ENCODE results near the gene SEL1L. TPM values are rescaled to one million over a fixed set of nuclear protein-coding genes. Genes with fewer than 3 reads are reported as not detected.
"Not testable (repeated sequence)": the region's sequence is repeated elsewhere in the genome, so short reads cannot be mapped to it uniquely, and the experiment has no call there.

The SEL1L gene
- total RNA-seq, 1 donor from 2014 or later: 140 TPM

DNA sequence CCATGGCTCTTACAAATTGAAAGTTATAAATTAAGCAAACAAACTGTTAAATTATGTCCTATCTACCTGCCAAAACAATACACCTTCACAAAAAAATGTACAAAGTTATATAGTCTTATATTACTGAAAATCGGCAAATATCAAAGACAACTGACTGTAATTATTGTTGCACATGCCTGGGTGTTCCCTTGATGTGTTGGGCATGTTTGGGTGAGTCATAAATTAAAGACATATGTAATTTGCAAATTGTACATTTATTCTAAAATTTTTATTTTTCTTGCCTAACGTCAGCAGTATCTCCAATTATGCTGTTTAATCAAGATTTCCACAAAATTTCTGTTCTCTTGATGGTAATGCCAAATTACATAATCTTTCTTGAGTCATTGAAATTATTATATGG lies 22.0 kb upstream of the SEL1L start:
- Mint-ChIP-seq H3K4me1 (ENCODE audit: unreplicated experiment) (no peaks in the 10 kb centered on the region), H3K27ac (ENCODE audit: unreplicated experiment) (no peak overlapping the region), H3K27me3 (ENCODE audit: unreplicated experiment) (no peaks in the 10 kb centered on the region), H3K9me3 (ENCODE audit: unreplicated experiment) (no peaks in the 10 kb centered on the region), H3K4me3 (ENCODE audit: unreplicated experiment) (no peak overlapping the region), H3K36me3 (ENCODE audit: unreplicated experiment) (no peaks in the 10 kb centered on the region)
- TF ChIP-seq, protein P1, sequence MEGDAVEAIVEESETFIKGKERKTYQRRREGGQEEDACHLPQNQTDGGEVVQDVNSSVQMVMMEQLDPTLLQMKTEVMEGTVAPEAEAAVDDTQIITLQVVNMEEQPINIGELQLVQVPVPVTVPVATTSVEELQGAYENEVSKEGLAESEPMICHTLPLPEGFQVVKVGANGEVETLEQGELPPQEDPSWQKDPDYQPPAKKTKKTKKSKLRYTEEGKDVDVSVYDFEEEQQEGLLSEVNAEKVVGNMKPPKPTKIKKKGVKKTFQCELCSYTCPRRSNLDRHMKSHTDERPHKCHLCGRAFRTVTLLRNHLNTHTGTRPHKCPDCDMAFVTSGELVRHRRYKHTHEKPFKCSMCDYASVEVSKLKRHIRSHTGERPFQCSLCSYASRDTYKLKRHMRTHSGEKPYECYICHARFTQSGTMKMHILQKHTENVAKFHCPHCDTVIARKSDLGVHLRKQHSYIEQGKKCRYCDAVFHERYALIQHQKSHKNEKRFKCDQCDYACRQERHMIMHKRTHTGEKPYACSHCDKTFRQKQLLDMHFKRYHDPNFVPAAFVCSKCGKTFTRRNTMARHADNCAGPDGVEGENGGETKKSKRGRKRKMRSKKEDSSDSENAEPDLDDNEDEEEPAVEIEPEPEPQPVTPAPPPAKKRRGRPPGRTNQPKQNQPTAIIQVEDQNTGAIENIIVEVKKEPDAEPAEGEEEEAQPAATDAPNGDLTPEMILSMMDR (IDR thresholded peaks at IDR 0.05): no peak
- no peak for DNase-seq (ENCODE audit: extremely low spot score, unreplicated experiment)

DNA sequence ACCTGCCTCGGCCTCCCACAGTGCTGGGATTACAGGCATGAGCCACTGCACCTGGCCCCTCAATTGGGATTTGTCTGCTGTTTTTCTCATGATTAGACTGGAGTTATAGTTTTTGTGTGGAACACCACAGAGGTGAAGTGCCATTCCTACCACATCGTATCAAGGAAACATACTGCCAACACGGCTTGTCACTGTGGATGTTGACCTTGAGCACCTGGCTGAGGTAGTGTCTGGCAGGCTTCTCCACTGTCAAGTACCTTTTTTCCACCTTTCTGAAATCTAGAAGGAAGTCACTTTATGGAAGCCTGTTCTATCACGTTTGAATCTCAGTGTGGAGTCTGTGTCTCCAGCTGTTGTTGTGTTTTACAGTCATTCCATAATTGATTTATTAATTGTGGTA lies 21.4 kb upstream of the SEL1L start:
- no peaks in the 10 kb centered on the region for H3K9me3 Mint-ChIP-seq (ENCODE audit: unreplicated experiment)
- no peaks in the 10 kb centered on the region for H3K27me3 Mint-ChIP-seq (ENCODE audit: unreplicated experiment)
- no peak overlapping the region for H3K4me3 Mint-ChIP-seq (ENCODE audit: unreplicated experiment)
- no peaks in the 10 kb centered on the region for H3K4me1 Mint-ChIP-seq (ENCODE audit: unreplicated experiment)
- TF ChIP-seq, protein P1 (IDR thresholded peaks at IDR 0.05): no peak
- DNase-seq (ENCODE audit: extremely low spot score, unreplicated experiment): no peak
- H3K36me3 Mint-ChIP-seq (ENCODE audit: unreplicated experiment): no peaks in the 10 kb centered on the region
- H3K27ac Mint-ChIP-seq (ENCODE audit: unreplicated experiment): no peak overlapping the region

DNA sequence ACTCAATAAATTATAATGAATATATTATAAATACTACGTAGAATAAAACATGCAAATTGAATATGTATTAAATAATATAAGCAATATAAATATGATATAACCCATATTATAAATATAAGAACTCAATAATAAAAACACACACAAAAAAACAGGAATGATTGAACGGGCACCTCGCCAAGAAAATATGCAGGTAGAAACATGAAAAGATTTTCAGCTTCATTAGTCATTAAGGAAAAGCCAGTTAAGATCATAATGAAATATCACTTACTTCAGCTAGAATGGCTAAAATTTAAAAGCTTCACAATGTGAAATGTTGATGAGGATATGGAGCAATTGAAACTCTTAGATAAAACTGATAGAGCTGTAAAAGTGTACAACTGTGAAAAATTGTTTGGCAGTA lies 17.8 kb upstream of the SEL1L start:
- Mint-ChIP-seq H3K4me3 (ENCODE audit: unreplicated experiment) (no peak overlapping the region), H3K4me1 (ENCODE audit: unreplicated experiment) (no peaks in the 10 kb centered on the region), H3K27ac (ENCODE audit: unreplicated experiment) (no peak overlapping the region), H3K9me3 (ENCODE audit: unreplicated experiment) (no peaks in the 10 kb centered on the region), H3K27me3 (ENCODE audit: unreplicated experiment) (no peaks in the 10 kb centered on the region), H3K36me3 (ENCODE audit: unreplicated experiment) (no peaks in the 10 kb centered on the region)
- TF ChIP-seq, protein P1 (IDR thresholded peaks at IDR 0.05): no peak
- DNase-seq (ENCODE audit: extremely low spot score, unreplicated experiment): no peak

DNA sequence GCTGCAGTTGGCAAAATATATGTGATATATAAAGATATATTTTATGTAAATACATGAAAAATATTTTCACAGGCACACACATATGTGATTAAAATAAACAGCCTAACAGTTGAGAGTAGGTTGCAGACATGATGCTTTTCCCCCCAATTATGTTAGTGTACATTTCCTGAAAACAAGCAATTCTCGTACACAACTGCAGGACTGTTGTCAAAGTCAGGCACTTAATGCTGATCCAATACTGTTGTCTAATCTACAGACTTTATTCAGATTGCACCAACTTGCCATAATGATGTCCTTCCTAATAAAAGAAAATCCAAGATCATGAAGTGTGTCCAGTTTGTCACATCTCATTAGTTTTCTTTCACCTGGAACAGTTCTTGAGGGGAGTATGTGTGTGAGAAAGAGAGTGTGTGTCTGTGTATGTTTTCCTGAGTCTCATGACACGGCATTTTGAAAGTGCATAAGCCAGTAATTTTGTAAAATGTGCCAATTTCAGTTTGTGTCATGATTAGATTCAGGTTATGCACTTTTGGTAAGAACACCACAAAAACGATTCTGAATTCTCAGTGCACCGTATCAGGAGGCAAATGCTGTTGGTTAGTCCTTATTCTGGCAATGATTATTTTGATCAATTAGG lies 16.5 kb upstream of the SEL1L start:
- Mint-ChIP-seq H3K36me3 (ENCODE audit: unreplicated experiment) (no peaks in the 10 kb centered on the region), H3K27ac (ENCODE audit: unreplicated experiment) (no peak overlapping the region), H3K4me1 (ENCODE audit: unreplicated experiment) (no peaks in the 10 kb centered on the region), H3K9me3 (ENCODE audit: unreplicated experiment) (no peaks in the 10 kb centered on the region), H3K27me3 (ENCODE audit: unreplicated experiment) (no peaks in the 10 kb centered on the region), H3K4me3 (ENCODE audit: unreplicated experiment) (no peak overlapping the region)
- DNase-seq (ENCODE audit: extremely low spot score, unreplicated experiment): no peak
- TF ChIP-seq, protein P1 (IDR thresholded peaks at IDR 0.05): no peak

DNA sequence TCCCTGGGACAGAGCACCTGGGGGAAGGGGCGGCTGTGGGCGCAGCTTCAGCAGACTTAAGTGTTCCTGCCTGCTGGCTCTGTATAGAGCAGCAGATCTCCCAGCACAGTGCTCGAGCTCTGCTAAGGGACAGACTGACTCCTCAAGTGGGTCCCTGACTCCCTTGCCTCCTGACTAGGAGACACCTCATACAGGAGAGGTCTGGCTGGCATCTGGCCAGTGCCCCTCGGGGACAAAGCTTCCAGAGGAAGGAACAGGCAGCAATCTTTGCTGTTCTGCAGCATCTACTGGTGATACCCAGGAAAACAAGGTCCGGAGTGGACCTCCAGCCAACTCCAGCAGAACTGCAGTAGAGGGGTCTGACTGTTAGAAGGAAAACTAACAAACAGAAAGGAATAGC lies 7.6 kb upstream of the SEL1L start:
- H3K27me3 Mint-ChIP-seq (ENCODE audit: unreplicated experiment): peaks cover 10% of the 10 kb centered on the region
- H3K4me1 Mint-ChIP-seq (ENCODE audit: unreplicated experiment); H3K36me3 Mint-ChIP-seq (ENCODE audit: unreplicated experiment); H3K9me3 Mint-ChIP-seq (ENCODE audit: unreplicated experiment); H3K4me3 Mint-ChIP-seq (ENCODE audit: unreplicated experiment); H3K27ac Mint-ChIP-seq (ENCODE audit: unreplicated experiment); DNase-seq (ENCODE audit: extremely low spot score, unreplicated experiment): not testable (repeated sequence)

DNA sequence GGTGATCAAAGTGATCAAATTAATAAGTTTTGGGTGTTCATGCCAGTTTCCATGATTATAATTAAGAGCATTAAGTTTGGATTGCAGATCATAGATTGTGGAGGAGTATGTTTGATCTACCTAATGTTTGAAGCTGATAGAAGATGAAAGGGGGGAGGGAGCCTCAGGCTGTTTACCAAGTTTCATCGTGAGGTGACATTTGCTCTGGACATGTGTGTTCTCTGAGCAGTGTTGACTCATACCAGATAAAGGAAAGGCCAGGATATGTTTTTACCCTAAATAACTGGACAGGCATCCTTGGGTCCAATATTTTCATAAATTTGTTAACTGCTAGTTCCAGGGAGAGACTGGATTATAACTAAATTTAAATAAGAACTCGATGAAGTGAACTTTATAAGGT lies 3.5 kb upstream of the SEL1L start:
- peaks cover 4% of the 10 kb centered on the region for H3K9me3 Mint-ChIP-seq (ENCODE audit: unreplicated experiment)
- H3K27me3 Mint-ChIP-seq (ENCODE audit: unreplicated experiment): peaks cover 6% of the 10 kb centered on the region
- TF ChIP-seq, protein P1 (IDR thresholded peaks at IDR 0.05): no peak
- H3K27ac Mint-ChIP-seq (ENCODE audit: unreplicated experiment): no peak overlapping the region
- H3K36me3 Mint-ChIP-seq (ENCODE audit: unreplicated experiment): no peaks in the 10 kb centered on the region
- DNase-seq (ENCODE audit: extremely low spot score, unreplicated experiment): no peak
- peaks cover 14% of the 10 kb centered on the region for H3K4me1 Mint-ChIP-seq (ENCODE audit: unreplicated experiment)
- H3K4me3 Mint-ChIP-seq (ENCODE audit: unreplicated experiment): no peak overlapping the region
